Measurements from ENCODE around the gene IGF2BP3.

DNA sequence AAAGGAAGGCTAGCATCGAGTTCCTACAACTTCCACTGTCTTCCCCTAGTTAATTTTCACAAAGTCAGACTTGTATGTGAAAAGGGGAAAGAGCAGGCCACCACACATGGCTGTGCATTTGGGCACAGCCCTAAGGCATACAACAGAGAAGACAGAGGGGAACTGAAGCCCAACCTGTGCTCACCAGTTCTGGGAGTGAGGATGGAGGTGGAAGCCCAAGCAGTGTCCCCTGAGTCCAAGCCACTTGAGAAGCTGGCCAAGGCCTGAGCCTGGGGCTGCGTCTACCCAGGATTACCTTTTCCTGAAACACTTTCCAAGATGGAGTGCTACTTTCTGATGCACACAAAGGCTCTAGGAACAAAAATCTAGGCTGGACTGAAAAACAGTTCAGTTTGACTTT is 203.4 kb downstream of the IGF2BP3 start:
- TF ChIP-seq, protein P1, sequence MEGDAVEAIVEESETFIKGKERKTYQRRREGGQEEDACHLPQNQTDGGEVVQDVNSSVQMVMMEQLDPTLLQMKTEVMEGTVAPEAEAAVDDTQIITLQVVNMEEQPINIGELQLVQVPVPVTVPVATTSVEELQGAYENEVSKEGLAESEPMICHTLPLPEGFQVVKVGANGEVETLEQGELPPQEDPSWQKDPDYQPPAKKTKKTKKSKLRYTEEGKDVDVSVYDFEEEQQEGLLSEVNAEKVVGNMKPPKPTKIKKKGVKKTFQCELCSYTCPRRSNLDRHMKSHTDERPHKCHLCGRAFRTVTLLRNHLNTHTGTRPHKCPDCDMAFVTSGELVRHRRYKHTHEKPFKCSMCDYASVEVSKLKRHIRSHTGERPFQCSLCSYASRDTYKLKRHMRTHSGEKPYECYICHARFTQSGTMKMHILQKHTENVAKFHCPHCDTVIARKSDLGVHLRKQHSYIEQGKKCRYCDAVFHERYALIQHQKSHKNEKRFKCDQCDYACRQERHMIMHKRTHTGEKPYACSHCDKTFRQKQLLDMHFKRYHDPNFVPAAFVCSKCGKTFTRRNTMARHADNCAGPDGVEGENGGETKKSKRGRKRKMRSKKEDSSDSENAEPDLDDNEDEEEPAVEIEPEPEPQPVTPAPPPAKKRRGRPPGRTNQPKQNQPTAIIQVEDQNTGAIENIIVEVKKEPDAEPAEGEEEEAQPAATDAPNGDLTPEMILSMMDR (IDR thresholded peaks at IDR 0.05), result no peak
- no peak for TF ChIP-seq POLR2A (IDR thresholded peaks at IDR 0.05)
